GM21717 (cell line): ENCODE measurements around the gene CNGB1.
"Not testable (repeated sequence)": the region's sequence is repeated elsewhere in the genome, so short reads cannot be mapped to it uniquely, and the experiment has no call there.

Experiments used
- ATAC-seq: cut with Tn5 transposase; IDR thresholded peaks from one replicate; pipeline ENCODE4 v1.9.1; 2021; ENCODE audit warnings: mild to moderate bottlenecking, moderate library complexity; ENCODE audit not compliant: unreplicated experiment

The CNGB1 gene

DNA sequence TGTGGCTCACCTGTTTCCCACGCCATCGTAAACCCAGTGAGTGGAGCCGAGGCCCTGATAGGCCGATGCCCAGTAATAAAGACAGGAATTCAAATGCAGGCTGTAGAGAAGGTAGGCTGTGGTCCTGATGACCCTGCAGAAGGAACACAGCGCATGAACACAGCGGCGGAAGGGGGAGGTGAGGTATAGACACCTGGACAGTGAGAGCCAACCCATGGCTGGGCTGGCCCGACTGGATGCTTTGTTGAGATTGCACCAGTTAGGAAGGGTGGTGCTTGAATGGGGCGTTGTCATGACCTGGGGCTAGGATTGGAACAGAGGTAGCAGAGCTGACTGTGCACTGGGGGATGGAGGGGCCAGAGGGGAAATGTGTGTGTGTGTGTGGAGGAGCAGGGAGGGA is 59.2 kb downstream of the CNGB1 start:
- no peak for ATAC-seq

- no peak for ATAC-seq
Observed at GRCh38 chr16:57910696-57911095, 60.2 kb downstream of the CNGB1 start.

DNA sequence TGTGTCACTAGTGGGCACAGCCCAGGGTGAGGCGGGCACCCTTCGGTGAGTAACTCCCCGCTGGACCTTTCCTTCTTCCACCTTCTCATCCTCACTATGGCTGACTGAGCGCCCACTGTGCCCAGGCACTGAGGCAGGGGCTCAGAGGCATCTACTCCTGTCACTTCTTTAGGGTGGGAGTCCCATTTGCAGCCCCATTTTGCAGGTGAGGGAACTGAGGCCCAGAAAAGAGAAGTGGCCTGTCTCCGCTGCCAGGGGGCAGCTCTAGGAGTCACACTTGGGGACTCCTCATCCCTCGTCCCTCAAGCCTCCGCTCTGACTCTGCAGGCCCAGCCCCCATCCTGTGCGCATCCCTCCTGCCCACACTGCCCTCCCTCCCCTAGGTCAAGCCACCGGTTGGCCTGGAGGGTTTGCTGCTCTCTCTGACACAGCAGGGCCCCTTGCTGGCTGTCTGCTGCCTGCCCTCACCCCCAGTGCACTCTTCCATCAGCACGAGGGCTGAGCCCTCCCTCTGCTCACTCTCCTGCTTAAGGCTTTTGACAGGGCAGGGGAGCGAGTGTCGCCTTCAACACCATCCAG is 62.4 kb downstream of the CNGB1 start:
- no peak for ATAC-seq

DNA sequence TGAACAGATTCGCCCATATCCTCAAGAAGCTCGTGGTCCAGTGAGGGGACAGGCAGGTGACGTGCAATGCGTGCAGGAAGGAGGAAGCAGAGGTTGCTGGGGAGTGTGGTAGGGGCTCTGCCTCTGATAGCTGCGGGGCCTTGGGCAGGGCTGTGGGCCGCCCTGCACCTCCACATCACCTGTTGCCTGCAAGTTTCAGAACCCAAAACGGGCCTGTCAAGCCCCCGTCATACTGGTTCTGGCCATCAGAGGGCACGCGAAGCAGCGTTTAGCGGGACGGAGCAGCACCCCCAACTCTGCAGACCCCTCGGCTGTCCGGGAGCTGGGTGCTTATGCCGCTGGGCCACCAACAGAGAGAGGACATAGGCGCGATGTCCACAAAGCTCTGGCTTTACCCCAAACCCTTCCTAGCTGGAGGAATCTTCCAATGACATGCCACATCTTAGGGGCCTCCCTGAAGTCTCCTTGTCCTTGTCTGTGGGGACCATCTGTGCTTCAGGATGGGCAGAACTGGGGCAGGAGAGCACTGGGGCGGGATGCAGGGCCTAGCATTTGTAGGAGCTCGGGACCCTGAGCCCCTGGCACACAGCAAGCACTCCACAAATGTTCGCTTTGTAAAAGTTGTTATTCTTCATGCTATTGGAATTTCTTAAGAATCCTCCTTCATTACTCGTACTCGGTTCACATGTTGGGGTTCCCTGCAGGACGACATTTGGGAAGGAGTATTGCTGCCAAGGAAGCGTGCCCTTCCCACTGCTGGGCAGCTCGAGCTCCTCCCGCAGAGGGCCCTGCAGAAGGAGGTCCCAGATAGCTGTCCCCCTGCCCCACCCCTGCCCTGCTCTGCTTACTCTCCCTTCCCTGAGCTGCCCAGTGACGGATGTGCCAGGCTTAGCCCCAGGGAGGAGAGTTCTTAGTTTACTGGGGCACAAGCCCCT is 64.3 kb downstream of the CNGB1 start:
- no peak for ATAC-seq

- no peak for ATAC-seq
Observed at GRCh38 chr16:57904101-57904500, 66.8 kb downstream of the CNGB1 start.

- no peak for ATAC-seq
Observed at GRCh38 chr16:57903656-57904055, 67.3 kb downstream of the CNGB1 start.

- no peak for ATAC-seq
Observed at GRCh38 chr16:57901480-57902069, 69.4 kb downstream of the CNGB1 start.

DNA sequence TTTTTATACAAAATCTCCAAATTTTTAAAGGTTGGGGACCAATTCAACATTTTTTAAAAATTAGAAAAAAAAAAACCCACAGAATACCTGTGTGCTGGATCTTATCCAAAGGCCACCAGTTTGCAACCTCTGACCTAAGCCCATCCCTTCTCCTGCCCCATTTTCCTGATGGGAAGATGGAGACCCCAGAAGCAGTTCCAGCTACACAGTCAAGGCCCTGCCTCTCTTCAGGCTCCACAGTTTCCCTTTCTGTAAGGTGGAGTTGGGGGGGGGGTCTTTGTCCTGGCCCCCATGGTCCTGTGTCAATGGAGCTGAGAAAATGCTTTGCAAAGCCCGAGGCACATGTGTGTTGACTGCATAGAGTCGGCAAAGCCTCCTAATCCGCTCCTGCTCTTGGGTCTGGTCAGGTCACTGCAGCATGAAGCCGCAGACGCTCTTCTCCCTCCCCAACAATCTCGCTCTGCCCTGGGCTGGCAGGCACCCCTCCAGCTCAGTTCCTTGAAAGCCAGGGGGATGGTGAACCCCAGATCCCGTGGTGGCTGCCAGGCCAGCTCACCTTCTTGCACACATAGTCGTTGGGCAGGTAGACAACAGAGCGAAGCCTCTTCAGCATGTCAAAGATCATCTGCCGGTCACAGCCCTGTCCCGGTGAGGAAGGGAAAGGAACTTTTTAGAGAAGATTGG is 70.0 kb downstream of the CNGB1 start:
- no peak for ATAC-seq

DNA sequence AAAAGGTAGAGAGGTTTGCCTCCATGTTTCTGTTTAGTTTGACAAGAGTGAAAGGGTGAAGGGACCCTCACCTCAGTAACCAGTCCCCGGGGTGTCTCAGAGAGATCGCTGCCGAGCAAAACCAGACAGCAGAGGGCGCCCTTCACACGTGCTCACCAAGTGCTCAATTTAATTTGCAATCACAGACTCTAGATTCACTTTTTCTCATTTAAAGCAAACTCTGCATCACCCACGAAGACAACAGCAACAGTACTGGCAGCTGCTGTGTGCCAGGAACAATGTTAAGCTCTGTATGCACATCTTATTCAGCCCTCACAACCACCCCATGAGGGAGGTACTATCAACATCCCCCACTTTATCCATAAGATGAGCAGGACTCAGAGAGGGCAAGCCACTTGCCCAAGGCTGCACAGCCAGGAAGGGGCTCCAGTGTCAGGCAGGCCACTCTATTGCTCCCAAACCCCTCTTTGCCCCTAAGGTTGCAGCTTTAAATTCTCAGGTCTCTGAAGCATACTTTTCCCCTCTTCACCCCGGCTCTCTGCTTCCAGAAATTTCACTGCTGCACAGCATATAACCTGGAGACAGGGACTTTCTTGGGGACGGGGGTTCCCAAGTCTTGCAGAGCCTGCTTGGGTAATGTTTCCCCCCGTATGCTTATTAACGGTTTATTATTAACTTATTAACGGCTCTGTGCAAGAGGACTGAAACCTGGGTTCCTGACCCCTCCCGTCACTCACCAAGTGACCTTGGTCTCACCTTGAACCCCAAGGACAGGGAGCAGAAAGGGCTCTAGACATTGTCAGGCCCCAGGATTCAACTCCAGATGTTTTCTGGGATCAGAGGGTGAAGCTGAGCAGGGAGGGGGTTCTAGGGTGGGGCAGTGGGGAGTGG is 70.9 kb downstream of the CNGB1 start:
- ATAC-seq: no peak

DNA sequence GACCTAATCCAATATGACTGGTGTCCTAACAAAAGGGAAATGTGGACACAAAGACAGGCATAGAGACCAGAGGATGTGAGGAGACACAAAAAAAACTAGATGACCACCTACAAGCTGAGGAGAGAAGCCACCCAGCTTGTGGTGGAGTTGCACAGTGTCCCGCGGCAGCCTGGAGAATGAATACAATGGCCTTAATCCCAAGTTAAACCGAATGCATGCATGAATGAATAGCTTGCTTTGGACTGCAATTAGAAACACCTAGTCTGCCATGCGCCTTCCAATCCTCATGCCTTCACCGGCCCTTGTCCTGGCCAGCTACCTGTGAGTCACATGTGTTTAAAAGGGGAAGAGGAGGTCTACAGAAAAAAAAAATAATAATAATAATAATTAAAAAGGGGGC is 72.0 kb downstream of the CNGB1 start:
- ATAC-seq: no peak

DNA sequence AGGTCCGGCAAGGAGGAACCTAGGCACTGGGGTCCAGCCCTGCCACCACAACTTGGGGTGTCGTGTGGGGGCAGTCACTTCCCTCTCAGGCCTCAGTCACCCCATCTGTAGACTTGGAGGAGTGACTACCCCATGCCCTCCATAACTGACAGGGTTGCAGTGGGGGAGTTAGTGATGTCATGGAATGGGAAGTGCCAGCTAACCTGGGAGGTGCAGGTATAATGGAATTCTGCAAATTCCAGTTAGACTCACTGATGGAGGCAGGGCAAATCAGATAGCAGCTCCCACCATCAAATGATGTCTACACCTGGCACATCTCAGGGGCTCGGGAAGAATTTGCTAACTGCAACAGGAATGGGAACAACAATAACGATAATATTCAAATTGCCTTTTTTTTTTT is 72.9 kb downstream of the CNGB1 start:
- ATAC-seq: no peak

GRCh38 chr16:57897053-57897784 is 73.7 kb downstream of the CNGB1 start:
- no peak for ATAC-seq

GRCh38 chr16:57895081-57895547 is 75.8 kb downstream of the CNGB1 start:
- not testable (repeated sequence) for ATAC-seq

GRCh38 chr16:57894390-57895080 is 76.4 kb downstream of the CNGB1 start:
- no peak for ATAC-seq

- ATAC-seq: no peak
Observed at GRCh38 chr16:57893559-57894389, 77.2 kb downstream of the CNGB1 start.

- no peak for ATAC-seq
Observed at GRCh38 chr16:57893217-57893558, 77.7 kb downstream of the CNGB1 start.

GRCh38 chr16:57892447-57893096 is 78.4 kb downstream of the CNGB1 start:
- ATAC-seq: no peak

DNA sequence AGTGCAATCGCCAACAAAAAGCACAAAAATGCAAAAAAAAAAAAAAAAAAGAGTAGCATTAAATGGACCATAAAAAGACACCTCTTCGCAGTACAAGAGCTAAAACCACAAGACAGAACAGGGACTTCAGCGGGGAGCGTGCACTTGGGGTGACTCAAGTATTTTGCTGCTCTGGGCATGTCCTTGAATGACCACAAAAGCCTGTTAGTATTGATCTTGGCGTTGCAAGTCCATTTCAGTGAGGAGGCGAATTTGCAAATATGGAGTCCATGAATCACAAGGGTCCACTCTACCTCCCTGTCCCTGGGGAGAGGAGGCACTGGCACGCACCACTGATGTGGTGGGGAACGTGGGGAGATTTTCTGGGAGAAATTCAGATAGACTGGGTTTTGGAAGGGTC is 78.9 kb downstream of the CNGB1 start:
- ATAC-seq: no peak
